AG04449 (cell line): ENCODE results near the gene VANGL1.

Source experiments
- CTCF ChIA-PET: fragments of 350-600 bp; formaldehyde crosslinking; extraction: SDS; loops from one replicate; lab custom pipeline; 2021; ENCODE audit warnings: antibody characterized with exemption; lab: Yijun Ruan, JAX
- POLR2A ChIA-PET: fragments of 400-600, 350-600 bp; formaldehyde crosslinking; extraction: SDS; loops from one replicate; lab custom pipeline; 2020; ENCODE audit warnings: antibody characterized with exemption, inconsistent platforms; lab: Yijun Ruan, JAX
- DNase-seq: peaks from one replicate; pipeline ENCODE4 v3.0.0-alpha.2; 2010; ENCODE audit warnings: low read depth, low spot score
- H3K4me3 ChIP-seq: 2 replicates; pipeline ENCODE4 v1.5.1; 2011; ENCODE audit warnings: low read depth, mild to moderate bottlenecking, control low read depth, low read length
- TF ChIP-seq, protein P1 (sequence below): IDR thresholded peaks from one replicate; pipeline ENCODE4 v1.5.1; 2011; ENCODE audit warnings: mild to moderate bottlenecking, moderate library complexity, low read length, control low read depth, inconsistent platforms; ENCODE audit not compliant: insufficient read depth; ENCODE audit errors: missing control alignments

The VANGL1 gene

DNA sequence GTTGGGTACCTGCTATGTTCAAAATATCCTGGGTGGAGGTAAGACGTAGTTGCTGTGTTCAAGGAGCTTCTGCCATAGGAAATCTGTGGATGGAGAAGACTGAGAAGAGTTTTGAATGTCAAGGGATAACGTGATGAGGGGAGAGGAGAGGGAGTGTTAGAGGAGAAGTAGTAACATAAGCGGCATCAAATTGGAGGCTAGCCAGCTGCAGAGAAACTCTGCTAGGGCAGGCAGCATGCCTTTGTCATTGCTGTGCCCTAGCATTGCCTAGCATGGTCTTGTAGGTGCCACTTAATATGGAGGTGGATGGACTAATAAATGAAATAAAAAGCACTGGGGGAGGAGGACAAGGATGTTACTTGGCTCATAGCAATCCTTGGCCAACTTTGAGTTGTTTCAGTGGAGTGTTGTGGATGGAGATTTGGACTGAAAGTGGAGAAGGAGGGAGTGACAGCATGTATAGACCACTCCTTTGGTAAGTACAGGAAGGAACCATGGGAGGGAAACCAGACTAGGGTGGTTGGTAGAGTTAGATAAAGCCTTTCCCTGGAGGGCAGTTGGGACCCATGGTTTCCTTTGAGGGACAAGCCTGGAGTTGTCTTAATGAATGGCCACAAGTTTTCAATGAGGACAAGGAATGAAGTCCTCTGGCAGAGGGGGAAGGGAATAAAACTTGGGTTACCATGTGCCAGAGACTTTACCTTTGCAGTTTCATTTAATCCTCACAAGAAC lies 6.3 kb downstream of the VANGL1 start:
- TF ChIP-seq, protein P1, sequence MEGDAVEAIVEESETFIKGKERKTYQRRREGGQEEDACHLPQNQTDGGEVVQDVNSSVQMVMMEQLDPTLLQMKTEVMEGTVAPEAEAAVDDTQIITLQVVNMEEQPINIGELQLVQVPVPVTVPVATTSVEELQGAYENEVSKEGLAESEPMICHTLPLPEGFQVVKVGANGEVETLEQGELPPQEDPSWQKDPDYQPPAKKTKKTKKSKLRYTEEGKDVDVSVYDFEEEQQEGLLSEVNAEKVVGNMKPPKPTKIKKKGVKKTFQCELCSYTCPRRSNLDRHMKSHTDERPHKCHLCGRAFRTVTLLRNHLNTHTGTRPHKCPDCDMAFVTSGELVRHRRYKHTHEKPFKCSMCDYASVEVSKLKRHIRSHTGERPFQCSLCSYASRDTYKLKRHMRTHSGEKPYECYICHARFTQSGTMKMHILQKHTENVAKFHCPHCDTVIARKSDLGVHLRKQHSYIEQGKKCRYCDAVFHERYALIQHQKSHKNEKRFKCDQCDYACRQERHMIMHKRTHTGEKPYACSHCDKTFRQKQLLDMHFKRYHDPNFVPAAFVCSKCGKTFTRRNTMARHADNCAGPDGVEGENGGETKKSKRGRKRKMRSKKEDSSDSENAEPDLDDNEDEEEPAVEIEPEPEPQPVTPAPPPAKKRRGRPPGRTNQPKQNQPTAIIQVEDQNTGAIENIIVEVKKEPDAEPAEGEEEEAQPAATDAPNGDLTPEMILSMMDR, result no peak
- POLR2A ChIA-PET, result no interaction called here

DNA sequence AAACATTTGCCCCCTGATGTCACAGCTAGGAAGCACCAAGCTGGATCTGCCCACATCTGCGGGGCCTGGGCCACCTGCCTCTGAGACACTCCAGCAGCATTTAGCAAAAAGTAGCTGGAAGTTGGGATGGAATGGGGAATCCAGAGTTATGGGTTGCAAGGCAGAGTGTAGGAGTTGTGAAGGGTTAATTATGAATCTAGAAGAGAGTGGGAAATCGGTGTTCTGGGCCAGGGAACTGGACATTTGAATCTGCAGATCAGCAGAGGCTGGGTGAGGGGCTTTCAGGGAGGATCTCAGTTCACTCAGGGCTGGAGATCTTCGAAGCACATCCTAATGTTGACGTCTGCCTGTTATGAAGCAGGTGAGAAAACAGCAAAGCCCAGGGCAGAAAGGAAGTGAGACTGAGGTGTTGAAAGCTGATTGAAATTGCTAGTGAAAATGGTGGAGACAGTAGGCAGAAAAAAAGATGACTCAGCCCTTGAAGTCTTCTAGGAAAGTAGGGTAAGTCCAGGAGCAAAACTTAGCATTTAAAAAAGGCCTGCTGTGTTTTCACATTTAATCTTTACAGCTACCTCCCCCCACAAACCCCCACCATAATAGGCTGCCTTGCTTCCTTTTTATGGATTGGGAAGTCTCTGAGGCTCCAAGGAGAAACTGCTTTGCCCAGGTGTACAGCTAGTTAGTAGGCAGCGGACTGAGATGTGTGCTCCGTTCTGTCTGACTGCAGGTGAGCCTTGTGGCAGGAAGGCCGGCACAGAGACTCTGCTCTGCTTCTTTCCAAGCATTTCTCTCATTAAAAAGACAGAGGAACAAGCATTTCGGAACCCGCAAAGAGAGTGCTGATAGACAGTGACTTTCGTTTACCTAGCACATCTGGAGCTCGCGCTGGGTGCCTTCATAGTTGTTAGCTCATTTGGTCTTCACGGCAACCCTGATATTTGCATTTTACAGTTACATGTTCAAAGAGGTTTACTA lies 7.2 kb downstream of the VANGL1 start:
- DNase-seq, result no peak
- ChIA-PET POLR2A (interaction anchor here (0.8 kb wide), 1 partner anchor 21 kb away, joined by 3 read pairs; no protein-coding TSS in a partner anchor), CTCF (interaction anchor here (0.7 kb wide), 1 partner anchor 57 kb away, joined by 3 read pairs; no protein-coding TSS in a partner anchor)

More for the DNA sequence above, 6.3 kb downstream of the VANGL1 start:
- H3K4me3 ChIP-seq, result no peak overlapping the region
- CTCF ChIA-PET, result interaction anchor here (0.7 kb wide), 1 partner anchor 58 kb away, joined by 3 read pairs; no protein-coding TSS in a partner anchor
- no peak for DNase-seq

DNA sequence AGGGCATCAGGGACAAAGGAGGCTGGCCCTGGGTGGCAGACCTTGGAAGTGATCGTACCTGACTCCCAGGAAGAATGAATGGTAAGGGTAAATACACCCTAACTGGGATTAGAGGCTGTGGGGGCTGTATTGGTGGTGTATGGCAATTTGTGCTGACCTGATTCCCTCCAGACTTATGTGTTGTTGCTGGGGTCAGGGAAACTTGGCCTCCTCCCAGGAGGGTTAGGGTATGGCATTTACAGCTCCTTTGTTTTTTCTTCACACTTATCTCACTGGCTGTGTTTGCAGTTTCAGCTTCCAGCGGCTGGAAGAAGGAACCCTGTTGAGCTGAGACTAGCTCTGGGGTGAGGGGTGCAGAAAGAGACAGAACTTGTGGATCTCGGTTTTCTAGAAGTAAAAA lies 8.2 kb downstream of the VANGL1 start:
- TF ChIP-seq, protein P1, result no peak
- ChIA-PET CTCF (no interaction called here), POLR2A (no interaction called here)
- H3K4me3 ChIP-seq, result no peak overlapping the region
- no peak for DNase-seq

More for the DNA sequence above, 7.2 kb downstream of the VANGL1 start:
- TF ChIP-seq, protein P1, result no peak
- H3K4me3 ChIP-seq, result no peak overlapping the region

DNA sequence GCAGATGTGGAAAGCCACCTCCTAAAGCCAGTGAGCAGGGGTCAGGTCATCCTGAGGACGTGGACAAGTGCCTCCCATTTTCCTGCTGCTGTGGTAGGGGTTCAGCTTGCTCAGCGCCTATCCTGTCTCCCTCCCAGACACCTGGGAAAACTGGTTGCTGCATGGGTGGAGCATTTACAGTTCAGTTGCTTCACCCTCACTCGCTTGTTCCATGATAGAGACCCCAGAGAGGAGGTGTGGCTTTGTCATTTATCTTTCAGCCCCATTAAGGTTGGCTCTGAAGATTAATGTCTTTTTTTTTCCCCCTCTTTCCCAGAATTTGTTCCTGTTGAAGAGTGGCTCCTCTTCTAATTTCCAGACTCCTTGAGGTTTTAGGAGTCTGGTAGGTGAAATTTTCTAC lies 9.2 kb downstream of the VANGL1 start:
- TF ChIP-seq, protein P1, result no peak
- H3K4me3 ChIP-seq, result no peak overlapping the region
- no peak for DNase-seq
- ChIA-PET POLR2A (no interaction called here), CTCF (interaction anchor here (1.1 kb wide), 1 partner anchor 8 kb away, joined by 4 read pairs; no protein-coding TSS in a partner anchor)

DNA sequence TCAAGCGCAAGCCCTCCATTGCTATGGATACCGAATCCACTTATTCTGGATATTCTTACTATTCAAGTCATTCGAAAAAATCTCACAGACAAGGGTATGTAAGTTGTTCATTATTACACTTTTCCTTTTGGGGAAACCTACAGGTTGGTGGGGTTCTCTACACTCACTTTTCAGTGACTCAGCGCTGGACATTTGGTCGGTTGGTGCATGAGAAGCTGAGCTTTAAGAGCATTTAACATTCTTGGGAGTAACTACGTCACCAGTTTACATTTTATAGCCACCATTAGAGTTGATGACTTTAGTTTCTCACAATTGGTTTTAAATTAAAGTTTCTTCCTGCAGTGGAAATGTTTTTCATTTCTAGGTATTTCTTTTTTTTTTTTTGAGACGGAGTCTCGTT lies 9.6 kb downstream of the VANGL1 start:
- DNase-seq, result no peak
- ChIA-PET CTCF (interaction anchor here (1.1 kb wide), 1 partner anchor 9 kb away, joined by 4 read pairs; no protein-coding TSS in a partner anchor), POLR2A (no interaction called here)
- TF ChIP-seq, protein P1, result no peak
- no peak overlapping the region for H3K4me3 ChIP-seq
